Smooth muscle cell (in vitro differentiated cells): ENCODE measurements around the gene VSTM5. TPM values are rescaled to one million over a fixed set of nuclear protein-coding genes. Genes with fewer than 3 reads are reported as not detected.

Experiments used
- DNase-seq: peaks from one replicate; lab custom pipeline; 2025; ENCODE audit not compliant: unreplicated experiment; lab: John Stamatoyannopoulos, UW
- H2AFZ ChIP-seq: fragments of 200-600 bp; sonication (generic); 2 replicates; pipeline ENCODE4 v1.6.0; 2016; ENCODE audit warnings: antibody characterized with exemption, low read depth, mild to moderate bottlenecking
- H3F3A ChIP-seq: fragments of 200-600 bp; sonication (generic); 2 replicates; pipeline ENCODE4 v1.6.0; 2017; ENCODE audit warnings: antibody characterized with exemption, low read depth
- H3K27ac ChIP-seq: fragments of 200-600 bp; sonication (generic); 2 replicates; pipeline ENCODE4 v1.5.1; 2016; ENCODE audit warnings: low read depth, mild to moderate bottlenecking
- H3K27me3 ChIP-seq: fragments of 200-600 bp; sonication (generic); 2 replicates; pipeline ENCODE4 v1.6.1; 2016; ENCODE audit warnings: low read depth, mild to moderate bottlenecking
- H3K36me3 ChIP-seq: fragments of 200-600 bp; sonication (generic); 2 replicates; pipeline ENCODE4 v1.5.1; 2016; ENCODE audit warnings: low read depth
- H3K4me1 ChIP-seq: fragments of 200-600 bp; sonication (generic); 2 replicates; pipeline ENCODE4 v1.5.1; 2016; ENCODE audit warnings: low read depth
- H3K4me2 ChIP-seq: fragments of 200-600 bp; sonication (generic); 2 replicates; pipeline ENCODE4 v1.6.0; 2016; ENCODE audit warnings: mild to moderate bottlenecking
- H3K4me3 ChIP-seq: fragments of 200-600 bp; sonication (generic); 2 replicates; pipeline ENCODE4 v1.5.1; 2016; ENCODE audit warnings: mild to moderate bottlenecking
- H3K79me2 ChIP-seq: fragments of 200-600 bp; sonication (generic); 2 replicates; pipeline ENCODE4 v1.6.0; 2016; ENCODE audit warnings: low read depth, mild to moderate bottlenecking
- H3K9ac ChIP-seq: fragments of 200-600 bp; sonication (generic); 2 replicates; pipeline ENCODE4 v1.6.0; 2016; ENCODE audit warnings: low read depth
- H3K9me3 ChIP-seq: fragments of 200-600 bp; sonication (generic); replicated peaks from 2 replicates; pipeline ENCODE4 v1.5.1; 2016; ENCODE audit warnings: low read depth
- H4K20me1 ChIP-seq: fragments of 200-600 bp; sonication (generic); 2 replicates; pipeline ENCODE4 v1.6.0; 2016; ENCODE audit warnings: low read depth
- CTCF ChIP-seq: fragments of 200-600 bp; sonication (generic); IDR thresholded peaks from 2 replicates; pipeline ENCODE4 v1.5.1; 2017; ENCODE audit warnings: borderline replicate concordance, mild to moderate bottlenecking, antibody characterized with exemption; ENCODE audit not compliant: insufficient read depth, poor library complexity, severe bottlenecking
- WGBS: methylation state at CpG from one replicate; pipeline ENCODE4 v1.1.7; 2016; ENCODE audit warnings: low lambda C conversion rate; 5-methylcytosine and 5-hydroxymethylcytosine counted together
- polyA plus RNA-seq: library from polyadenylated mRNA; unstranded; fragments of >200 nt; fragmentation: Nextera tagmentation; extraction: Ambion mirVana; gene quantifications from 2 replicates; pipeline ENCODE4 v1.2.1, GENCODE V29; 2016
- small RNA-seq: library from RNA; depleted of rRNA; stranded (forward); fragments of <200 nt; gene quantifications from one replicate; pipeline ENCODE3, GENCODE V24; 2014
- total RNA-seq: library from RNA; depleted of rRNA; stranded (reverse); fragments of >200 nt; gene quantifications from 2 replicates; pipeline ENCODE4 v1.2.3, GENCODE V29; 2014

VSTM5 gene
- total and polyA plus RNA-seq, 2 experiments from 2014 or later = 0.18 to 0.30 TPM

- H4K20me1 ChIP-seq = no peaks in the 10 kb centered on the region
- no peak overlapping the region for H3K9ac ChIP-seq
- no peak overlapping the region for H3K4me3 ChIP-seq
- no peaks in the 10 kb centered on the region for H3K4me1 ChIP-seq
- no peaks in the 10 kb centered on the region for H3K79me2 ChIP-seq
- H2AFZ ChIP-seq = no peak overlapping the region
- H3K4me2 ChIP-seq = no peak overlapping the region
- no peaks in the 10 kb centered on the region for H3K27me3 ChIP-seq
- no peak for TF ChIP-seq CTCF
- no peak for DNase-seq
- no peaks in the 10 kb centered on the region for H3K9me3 ChIP-seq
- 96% methylated on average over 4 of the region's 4 CpGs for WGBS
- no peak overlapping the region for H3K27ac ChIP-seq
- H3K36me3 ChIP-seq = no peaks in the 10 kb centered on the region
- H3F3A ChIP-seq = no peaks in the 10 kb centered on the region
Observed at GRCh38 chr11:93772123-93772522, 78.3 kb downstream of the VSTM5 start.

GRCh38 chr11:93770160-93770559, 80.3 kb downstream of the VSTM5 start:
- no peak overlapping the region for H3K4me3 ChIP-seq
- DNase-seq = no peak
- no peaks in the 10 kb centered on the region for H3K9me3 ChIP-seq
- H3K27ac ChIP-seq = no peak overlapping the region
- H3K4me1 ChIP-seq = no peaks in the 10 kb centered on the region
- 61% methylated on average over 1 of the region's 1 CpG for WGBS
- H4K20me1 ChIP-seq = no peaks in the 10 kb centered on the region
- H3K27me3 ChIP-seq = no peaks in the 10 kb centered on the region
- H3K36me3 ChIP-seq = no peaks in the 10 kb centered on the region
- H3K4me2 ChIP-seq = no peak overlapping the region
- no peaks in the 10 kb centered on the region for H3K79me2 ChIP-seq
- no peak overlapping the region for H3K9ac ChIP-seq
- H3F3A ChIP-seq = no peaks in the 10 kb centered on the region
- no peak for TF ChIP-seq CTCF
- no peak overlapping the region for H2AFZ ChIP-seq

Small RNAs within 50 kb of the gene (small RNA-seq; reads per million reads assigned to genes)
- not detected for gene RF00019

Other genes starting within 250 kb of the VSTM5 start
- gene CEP295, start 188.9 kb downstream of the VSTM5 start, total RNA-seq = 17.3 and 23.3 TPM in 2 replicates
- 2.7 and 3.5 TPM in 2 replicates for gene CEP295, start 188.9 kb downstream of the VSTM5 start, polyA plus RNA-seq
- gene TAF1D, start 109.1 kb downstream of the VSTM5 start, total RNA-seq = 216 and 232 TPM in 2 replicates
- 36.9 and 57.6 TPM in 2 replicates for gene TAF1D, start 109.1 kb downstream of the VSTM5 start, polyA plus RNA-seq
- gene C11orf54, start 108.9 kb downstream of the VSTM5 start, total RNA-seq = 12.3 and 13.4 TPM in 2 replicates
- gene C11orf54, start 108.9 kb downstream of the VSTM5 start, polyA plus RNA-seq = 6.3 and 8.5 TPM in 2 replicates
- 30.6 and 38.3 TPM in 2 replicates for gene MED17, start 66.3 kb downstream of the VSTM5 start, total RNA-seq
- 20.2 and 24.9 TPM in 2 replicates for gene MED17, start 66.3 kb downstream of the VSTM5 start, polyA plus RNA-seq
- 0.13 and 0.49 TPM in 2 replicates for gene HEPHL1, start 170.7 kb upstream of the VSTM5 start, total RNA-seq
- gene HEPHL1, start 170.7 kb upstream of the VSTM5 start, polyA plus RNA-seq = 0.21 and 0.48 TPM in 2 replicates